Activated CD8-positive, alpha-beta memory T cell treated with anti-CD3 and anti-CD28 coated beads, Interleukin-2, amount 50 U/mL, for 1 hour (primary cell): ENCODE results near the gene FAM89B.
A peak's percentile ranks its signal among the peaks of the same experiment; 100 is the strongest.
"Not testable (repeated sequence)": the region's sequence is repeated elsewhere in the genome, so short reads cannot be mapped to it uniquely, and the experiment has no call there.

Experiments used
- DNase-seq: peaks from one replicate; pipeline ENCODE4 v3.0.0-alpha.2; 2020; ENCODE audit errors: extremely low read depth

Gene FAM89B

GRCh38 chr11:65556470-65557279 is 15.7 kb upstream of the FAM89B start:
- no peak for DNase-seq

- no peak for DNase-seq
These were observed 14.9 kb upstream of the FAM89B start for GRCh38 chr11:65557280-65558001.

- no peak for DNase-seq
These were observed 14.1 kb upstream of the FAM89B start, which contains the start of gene LTBP3 for GRCh38 chr11:65558002-65558929. Gene LTBP3 (minus strand): TSS chr11:65558359. CDS start chr11:65557959, 400 bp downstream.

GRCh38 chr11:65558930-65559509 is 13.3 kb upstream of the FAM89B start:
- DNase-seq = no peak

GRCh38 chr11:65559535-65559934 is 12.8 kb upstream of the FAM89B start:
- no peak for DNase-seq

- DNase-seq = no peak
These were observed 12.3 kb upstream of the FAM89B start for GRCh38 chr11:65559951-65560537.

GRCh38 chr11:65560555-65561418 is 11.6 kb upstream of the FAM89B start:
- no peak for DNase-seq

- DNase-seq = no peak
These were observed 10.3 kb upstream of the FAM89B start for GRCh38 chr11:65562020-65562419.

- no peak for DNase-seq
These were observed 9.6 kb upstream of the FAM89B start for GRCh38 chr11:65562788-65563187.

- no peak for DNase-seq
These were observed 8.7 kb upstream of the FAM89B start for GRCh38 chr11:65563601-65564000.

GRCh38 chr11:65564879-65565559 is 7.3 kb upstream of the FAM89B start:
- not testable (repeated sequence) for DNase-seq

- DNase-seq = no peak
These were observed 6.5 kb upstream of the FAM89B start for GRCh38 chr11:65565624-65566453.

- no peak for DNase-seq
These were observed 3.0 kb upstream of the FAM89B start for GRCh38 chr11:65569164-65569972.

- DNase-seq = peak; percentile 89
These were observed 2.1 kb upstream of the FAM89B start, which contains the start of gene ZNRD2 for GRCh38 chr11:65569973-65570918. Gene ZNRD2 (plus strand): TSS chr11:65570477. CDS start chr11:65570492, 15 bp downstream.

GRCh38 chr11:65571420-65571819 is 918 bp upstream of the FAM89B start:
- no peak for DNase-seq

GRCh38 chr11:65571940-65572339 is 398 bp upstream of the FAM89B start:
- DNase-seq = no peak
